ENCODE data around the gene SLC7A14.

The SLC7A14 gene

GRCh38 chr3:170496868-170497140 is 89.1 kb downstream of the SLC7A14 start:
- no peak for DNase-seq (ENCODE audit: low spot score)

DNA sequence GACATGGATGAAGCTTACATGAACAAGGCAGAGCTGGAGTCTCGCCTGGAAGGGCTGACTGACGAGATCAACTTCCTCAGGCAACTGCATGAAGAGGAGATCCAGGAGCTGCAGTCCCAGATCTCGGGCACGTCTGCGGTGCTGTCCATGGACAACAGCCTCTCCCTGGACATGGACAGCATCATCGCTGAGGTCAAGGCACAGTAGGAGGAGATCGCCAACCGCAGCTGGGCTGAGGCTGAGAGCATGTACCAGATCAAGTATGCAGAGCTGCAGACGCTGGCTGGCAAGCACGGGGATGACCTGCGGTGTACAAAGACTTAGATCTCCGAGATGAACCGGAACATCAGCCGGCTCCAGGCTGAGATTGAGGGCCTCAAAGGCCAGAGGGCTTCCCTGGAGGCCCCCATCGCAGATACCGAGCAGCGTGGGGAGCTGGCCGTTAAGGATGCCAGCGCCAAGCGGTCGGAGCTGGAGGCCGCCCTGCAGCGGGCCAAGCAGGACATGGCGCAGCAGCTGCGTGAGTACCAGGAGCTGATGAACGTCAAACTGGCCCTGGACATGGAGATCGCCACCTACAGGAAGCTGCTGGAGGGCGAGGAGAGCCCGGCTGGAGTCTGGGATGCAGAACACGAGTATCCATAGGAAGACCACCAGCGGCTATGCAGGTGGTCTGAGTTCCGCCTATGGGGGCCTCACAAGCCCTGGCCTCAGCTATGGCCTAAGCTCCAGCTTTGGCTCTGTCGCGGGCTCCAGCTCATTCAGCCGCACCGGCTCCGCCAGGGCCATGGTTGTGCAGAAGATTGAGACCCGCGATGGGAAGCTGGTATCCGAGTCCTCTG is 89.6 kb downstream of the SLC7A14 start:
- no peak for DNase-seq (ENCODE audit: low spot score)

GRCh38 chr3:170494766-170495165 is 91.1 kb downstream of the SLC7A14 start:
- no peak for DNase-seq (ENCODE audit: low spot score)

GRCh38 chr3:170493712-170494182 is 92.1 kb downstream of the SLC7A14 start:
- DNase-seq (ENCODE audit: low spot score), result peak; percentile 78

- no peak for DNase-seq (ENCODE audit: low spot score)
These were observed 94.0 kb downstream of the SLC7A14 start for GRCh38 chr3:170491901-170492300.

DNA sequence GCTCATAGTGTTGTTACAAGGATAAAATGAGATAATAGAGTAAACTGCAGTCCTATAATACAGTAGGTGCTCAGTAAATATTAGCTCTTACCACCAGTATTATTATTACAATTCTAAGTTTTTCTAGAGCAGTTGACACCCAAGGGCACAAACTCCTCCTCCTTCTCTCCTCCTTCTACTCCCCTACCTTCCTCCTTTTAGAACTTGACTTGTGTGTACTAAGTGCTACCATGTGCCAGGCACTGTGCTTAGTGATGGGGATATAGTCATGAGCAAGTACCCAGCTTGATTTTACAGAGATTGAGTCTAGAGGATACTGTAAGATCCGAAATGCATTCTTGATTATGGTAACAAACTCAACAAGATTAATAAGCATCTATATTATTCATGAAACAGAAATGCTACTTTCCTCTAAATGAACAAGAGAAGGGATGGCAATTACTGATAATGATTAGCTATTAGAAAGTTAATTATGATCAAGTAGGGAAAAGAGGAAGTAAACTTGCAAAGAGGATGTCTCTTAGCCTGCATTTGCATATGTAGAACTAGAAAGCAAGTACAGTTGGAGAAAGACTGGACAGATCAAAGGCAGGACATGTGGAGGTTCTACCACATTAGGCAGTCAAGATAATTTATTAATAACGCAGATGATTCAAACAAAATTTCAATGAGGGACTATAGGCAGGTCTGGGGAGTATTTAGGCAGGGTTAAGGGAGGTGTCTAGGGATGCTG is 94.9 kb downstream of the SLC7A14 start:
- DNase-seq (ENCODE audit: low spot score), result no peak

DNA sequence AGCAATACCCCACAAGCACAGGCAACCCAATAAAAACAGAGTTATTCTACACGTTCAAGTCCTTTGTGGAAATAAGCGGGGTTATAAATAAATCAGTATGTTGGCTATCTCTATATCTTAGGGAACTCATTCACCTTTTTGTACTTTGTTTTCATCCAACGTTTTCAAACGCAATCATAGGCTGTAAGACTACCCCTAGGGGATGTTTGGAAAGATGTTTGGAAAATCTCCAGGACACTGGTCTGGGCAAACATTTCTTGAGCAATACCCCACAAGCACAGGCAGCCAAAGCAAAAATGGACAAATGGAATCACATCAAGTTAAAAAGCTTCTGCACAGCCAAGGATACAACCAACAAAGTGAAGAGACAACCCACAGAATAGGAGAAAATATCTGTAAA is 97.1 kb downstream of the SLC7A14 start:
- no peak for DNase-seq (ENCODE audit: low spot score)

- no peak for DNase-seq (ENCODE audit: low spot score)
These were observed 98.8 kb downstream of the SLC7A14 start for GRCh38 chr3:170487031-170487430.

DNA sequence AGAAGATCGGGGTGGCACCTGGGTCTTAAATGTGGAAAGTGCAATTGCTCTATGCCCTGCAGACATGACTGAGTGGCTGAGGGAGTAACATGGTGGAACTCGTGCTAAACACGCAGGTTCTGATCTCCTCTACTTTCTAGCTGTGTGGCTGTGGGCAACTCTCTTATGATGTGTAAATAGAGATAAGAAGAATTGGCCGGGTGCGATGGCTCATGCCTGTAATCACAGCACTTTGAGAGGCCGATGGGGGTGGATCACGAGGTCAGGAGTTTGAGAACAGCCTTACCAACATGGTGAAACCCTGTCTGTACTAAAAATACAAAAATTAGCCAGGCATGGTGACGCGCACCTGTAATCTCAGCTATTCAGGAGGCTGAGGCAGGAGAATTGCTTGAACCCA is 99.5 kb downstream of the SLC7A14 start:
- DNase-seq (ENCODE audit: low spot score), result no peak

DNA sequence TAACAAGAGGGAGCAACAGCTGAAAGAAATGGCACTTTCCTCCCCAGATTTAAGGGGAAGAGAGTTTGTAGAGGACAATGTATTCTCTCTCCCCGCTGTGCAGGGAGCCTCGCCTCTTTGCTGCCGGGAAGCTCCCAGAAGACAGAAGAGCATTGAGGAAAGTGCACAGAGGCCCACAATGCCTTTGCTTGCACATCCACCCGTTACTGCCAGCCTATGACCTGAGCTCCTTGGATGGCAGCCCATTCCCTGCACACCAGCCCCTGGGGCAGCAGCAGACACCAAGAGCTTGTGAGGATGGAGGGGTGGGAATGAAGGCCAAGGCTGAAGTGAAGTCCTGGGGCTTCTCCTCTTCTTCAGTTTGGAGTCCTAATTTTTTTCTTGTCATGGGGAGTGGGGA is 100.2 kb downstream of the SLC7A14 start:
- DNase-seq (ENCODE audit: low spot score), result no peak

- no peak for DNase-seq (ENCODE audit: low spot score)
These were observed 100.6 kb downstream of the SLC7A14 start for GRCh38 chr3:170485294-170485693.

- no peak for DNase-seq (ENCODE audit: low spot score)
These were observed 101.0 kb downstream of the SLC7A14 start for GRCh38 chr3:170484869-170485268.

DNA sequence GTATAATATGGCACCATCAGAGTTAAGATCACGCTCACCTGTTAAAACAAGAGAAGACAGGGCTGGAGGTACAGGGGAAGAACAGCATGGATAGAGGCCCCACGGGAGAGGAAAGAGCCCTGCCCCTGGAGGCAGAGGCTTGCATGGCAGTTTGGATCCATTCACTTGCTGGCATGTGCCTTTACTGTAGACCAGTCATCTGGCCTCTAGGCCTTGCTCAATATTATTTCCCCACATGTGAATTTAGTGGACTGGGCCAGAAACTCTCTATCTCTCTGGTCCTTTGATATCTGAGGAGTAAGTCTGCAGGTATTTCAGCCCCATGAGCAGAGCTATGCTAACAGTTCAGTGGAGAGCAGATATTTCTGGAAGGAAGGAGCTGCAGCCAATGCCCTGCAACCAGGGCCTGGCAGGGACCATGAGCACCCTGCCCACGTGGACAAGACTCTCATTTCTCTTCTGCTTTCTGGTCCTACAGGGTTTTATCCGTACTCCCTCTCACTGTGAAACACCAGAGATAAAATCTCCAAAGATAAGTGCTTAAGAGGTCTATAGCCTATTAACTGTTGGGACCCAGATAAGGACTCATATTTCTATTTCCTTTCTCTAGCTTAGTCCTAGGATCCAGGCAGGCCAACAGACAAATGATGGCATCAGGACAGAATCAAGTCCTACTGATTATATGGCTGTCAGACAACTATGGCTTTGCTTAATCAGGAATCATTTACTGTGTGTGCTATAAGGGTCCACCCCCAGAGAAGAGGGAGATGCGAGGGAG is 102.2 kb downstream of the SLC7A14 start:
- DNase-seq (ENCODE audit: low spot score), result peak; percentile 35

DNA sequence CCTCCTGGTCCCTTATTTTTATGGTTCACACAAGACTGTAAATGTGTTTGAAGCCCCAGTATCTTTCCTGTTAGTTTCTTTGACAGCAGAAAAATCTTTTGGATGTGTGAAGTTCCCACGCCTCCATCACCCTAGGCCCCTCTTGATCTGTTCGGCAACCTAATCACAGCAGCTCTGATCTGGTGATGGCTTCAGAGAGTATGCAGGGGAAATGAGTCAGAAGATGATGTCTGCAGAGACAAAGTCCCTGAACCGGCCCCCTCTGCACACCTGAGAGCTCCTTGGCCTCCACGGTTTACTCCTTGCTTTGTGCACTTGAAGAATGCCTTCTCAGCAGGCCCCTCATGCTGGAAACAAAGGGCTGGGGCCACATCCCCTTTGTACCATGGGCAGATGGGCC is 103.7 kb downstream of the SLC7A14 start:
- no peak for DNase-seq (ENCODE audit: low spot score)

DNA sequence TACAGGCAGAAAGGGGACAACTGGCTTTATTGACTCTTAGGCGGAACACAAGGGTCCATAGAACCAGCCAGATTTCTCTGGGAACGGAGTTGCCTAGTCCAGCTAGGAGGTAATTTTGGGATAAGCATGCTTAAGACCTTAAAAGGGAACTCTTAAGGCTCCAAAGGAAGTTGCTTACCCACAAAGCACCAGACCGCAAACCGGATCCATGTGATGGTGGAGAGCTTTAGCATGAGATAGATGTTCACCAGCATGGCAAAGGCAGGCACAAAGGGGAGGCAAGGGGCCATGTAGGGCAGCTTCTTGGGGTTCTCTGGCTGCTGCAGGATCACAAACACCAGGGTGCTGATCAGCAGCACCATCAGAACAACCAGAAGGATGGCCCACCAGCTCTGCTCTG is 105.8 kb downstream of the SLC7A14 start:
- DNase-seq (ENCODE audit: low spot score), result no peak

- DNase-seq (ENCODE audit: low spot score), result no peak
These were observed 108.5 kb downstream of the SLC7A14 start for GRCh38 chr3:170477395-170477794.

- no peak for DNase-seq (ENCODE audit: low spot score)
These were observed 109.6 kb downstream of the SLC7A14 start for GRCh38 chr3:170476291-170476690.

DNA sequence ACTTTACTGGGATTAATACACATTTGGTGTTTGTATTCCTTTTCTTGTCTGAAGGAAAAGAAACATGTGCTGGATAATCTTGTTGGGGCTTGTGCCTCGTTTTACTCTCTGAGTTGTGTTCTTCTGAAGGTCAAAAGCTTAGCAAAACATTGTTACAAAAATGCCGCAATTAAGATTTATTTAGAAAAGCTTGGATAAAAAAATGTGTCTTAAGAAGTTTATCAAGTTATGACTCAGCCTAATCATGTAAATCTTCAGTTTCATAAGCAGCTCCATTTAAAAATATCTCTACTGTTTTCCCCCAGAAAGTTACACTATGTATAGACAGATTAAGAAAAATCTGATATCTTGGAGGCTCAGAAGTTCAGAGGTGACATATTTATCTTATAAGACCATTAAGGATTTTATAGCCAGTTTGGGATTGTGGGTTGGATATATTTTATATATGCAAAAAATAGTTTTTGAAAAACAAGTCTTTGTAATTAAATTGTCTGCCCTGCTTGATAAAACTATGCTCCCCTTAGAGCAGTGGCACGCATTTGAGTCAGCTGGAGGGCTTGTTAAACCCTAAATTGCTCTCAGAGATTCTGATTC is 110.7 kb downstream of the SLC7A14 start:
- DNase-seq (ENCODE audit: low spot score), result no peak

DNA sequence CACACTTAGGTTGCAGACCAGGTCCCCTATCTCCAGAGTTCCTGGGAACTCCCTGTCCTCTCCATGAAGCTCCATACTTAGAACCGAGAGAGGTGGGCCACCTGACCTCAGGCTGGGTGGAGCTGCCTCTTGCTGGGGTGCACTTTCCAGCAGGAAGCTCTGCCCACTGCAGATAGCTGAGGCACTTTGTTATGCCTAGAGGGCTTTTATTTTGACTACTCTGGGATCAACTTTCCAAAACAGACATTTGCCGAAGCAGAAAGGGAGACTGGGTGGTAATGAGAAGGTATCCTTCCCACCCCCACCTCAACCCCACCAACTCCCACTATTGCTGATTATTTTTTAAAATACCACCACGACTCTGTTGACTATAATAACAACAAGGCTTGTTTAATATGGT is 112.5 kb downstream of the SLC7A14 start:
- no peak for DNase-seq (ENCODE audit: low spot score)

DNA sequence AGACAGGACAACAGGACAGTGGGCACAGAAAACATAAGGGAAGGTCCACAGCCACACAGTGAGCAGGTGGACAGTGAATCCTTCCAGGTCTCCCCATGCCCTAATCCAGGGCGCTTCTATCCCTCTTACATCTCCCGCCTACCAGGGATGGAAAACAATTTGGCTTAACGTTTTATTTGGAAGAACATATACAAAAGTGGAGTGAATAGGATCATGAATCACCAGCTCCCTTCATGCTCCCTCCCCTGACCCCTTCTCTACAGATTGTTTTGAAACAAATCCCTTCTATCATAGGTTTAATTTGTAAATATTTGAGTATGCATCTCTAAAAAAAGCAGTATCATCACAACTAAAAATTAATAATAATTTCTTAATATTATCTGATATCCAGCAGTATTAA is 114.7 kb downstream of the SLC7A14 start:
- no peak for DNase-seq (ENCODE audit: low spot score)

GRCh38 chr3:170470063-170471016 is 115.5 kb downstream of the SLC7A14 start:
- DNase-seq (ENCODE audit: low spot score), result peak; percentile 56
